Glutamatergic neuron (in vitro differentiated cells): Measurements from ENCODE around the gene SUSD3. TPM values are rescaled to one million over a fixed set of nuclear protein-coding genes. Genes with fewer than 3 reads are reported as not detected.

Experiments
- DNase-seq: peaks from one replicate; pipeline ENCODE4 v3.0.0; 2022
- H3K27ac Mint-ChIP-seq: one replicate; pipeline ENCODE4 v1.8.0; 2020; ENCODE audit warnings: mild to moderate bottlenecking, mixed read lengths, inconsistent platforms; ENCODE audit not compliant: unreplicated experiment
- H3K27me3 Mint-ChIP-seq: one replicate; pipeline ENCODE4 v1.8.0; 2020; ENCODE audit warnings: mild to moderate bottlenecking, moderate library complexity, mixed read lengths, inconsistent platforms; ENCODE audit not compliant: unreplicated experiment
- H3K36me3 Mint-ChIP-seq: one replicate; pipeline ENCODE4 v1.8.0; 2020; ENCODE audit warnings: mild to moderate bottlenecking, mixed read lengths, inconsistent platforms; ENCODE audit not compliant: unreplicated experiment
- H3K4me1 Mint-ChIP-seq: one replicate; pipeline ENCODE4 v1.8.0; 2020; ENCODE audit warnings: mild to moderate bottlenecking, low read depth, mixed read lengths, inconsistent platforms; ENCODE audit not compliant: unreplicated experiment
- H3K4me3 Mint-ChIP-seq: one replicate; pipeline ENCODE4 v1.8.0; 2020; ENCODE audit warnings: mild to moderate bottlenecking, mixed read lengths, inconsistent platforms; ENCODE audit not compliant: unreplicated experiment
- H3K9me3 Mint-ChIP-seq: one replicate; pipeline ENCODE4 v1.8.0; 2020; ENCODE audit warnings: mild to moderate bottlenecking, moderate library complexity, mixed read lengths, inconsistent platforms; ENCODE audit not compliant: unreplicated experiment
- total RNA-seq: library from RNA; stranded (reverse); fragmentation: NEBNext Ultra II Directional; extraction: Animal tissue kit (Norgen Biotek cat#: 25700); gene quantifications from one replicate; pipeline ENCODE4 v1.2.1, GENCODE V29; 2021; ENCODE audit not compliant: unreplicated experiment
- TF ChIP-seq, protein P1 (sequence below): fragments of 200-600 bp; sonication (generic); IDR thresholded peaks from one replicate; pipeline ENCODE4 v1.5.0; 2021; ENCODE audit not compliant: partially characterized antibody, unreplicated experiment

SUSD3 gene
- total RNA-seq, 1 donor from 2014 or later: not detected

DNA sequence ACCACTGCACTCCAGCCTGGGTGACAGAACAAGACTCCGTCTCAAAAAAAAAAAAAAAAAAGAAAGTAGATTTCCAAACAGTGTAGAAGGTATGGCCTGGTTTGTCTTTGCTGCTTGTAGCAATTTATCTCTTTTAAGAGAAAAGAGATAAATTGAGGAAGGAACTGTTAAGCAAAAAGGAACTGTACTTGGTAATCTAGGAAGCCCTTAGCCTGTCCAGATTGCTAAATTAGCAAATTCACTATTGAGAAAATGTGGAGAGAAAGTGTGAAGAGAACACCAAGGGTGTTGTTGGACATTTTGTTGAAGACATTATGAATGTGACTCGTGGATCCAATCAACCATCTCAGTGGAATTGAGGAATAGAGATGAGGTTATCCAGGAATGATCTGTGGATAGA is 13.0 kb upstream of the SUSD3 start:
- peaks cover 6% of the 10 kb centered on the region for H3K27me3 Mint-ChIP-seq
- DNase-seq: no peak
- no peaks in the 10 kb centered on the region for H3K36me3 Mint-ChIP-seq
- peaks cover 8% of the 10 kb centered on the region for H3K4me1 Mint-ChIP-seq
- H3K27ac Mint-ChIP-seq: no peak overlapping the region
- H3K4me3 Mint-ChIP-seq: no peak overlapping the region
- H3K9me3 Mint-ChIP-seq: peaks cover 5% of the 10 kb centered on the region
- TF ChIP-seq, protein P1, sequence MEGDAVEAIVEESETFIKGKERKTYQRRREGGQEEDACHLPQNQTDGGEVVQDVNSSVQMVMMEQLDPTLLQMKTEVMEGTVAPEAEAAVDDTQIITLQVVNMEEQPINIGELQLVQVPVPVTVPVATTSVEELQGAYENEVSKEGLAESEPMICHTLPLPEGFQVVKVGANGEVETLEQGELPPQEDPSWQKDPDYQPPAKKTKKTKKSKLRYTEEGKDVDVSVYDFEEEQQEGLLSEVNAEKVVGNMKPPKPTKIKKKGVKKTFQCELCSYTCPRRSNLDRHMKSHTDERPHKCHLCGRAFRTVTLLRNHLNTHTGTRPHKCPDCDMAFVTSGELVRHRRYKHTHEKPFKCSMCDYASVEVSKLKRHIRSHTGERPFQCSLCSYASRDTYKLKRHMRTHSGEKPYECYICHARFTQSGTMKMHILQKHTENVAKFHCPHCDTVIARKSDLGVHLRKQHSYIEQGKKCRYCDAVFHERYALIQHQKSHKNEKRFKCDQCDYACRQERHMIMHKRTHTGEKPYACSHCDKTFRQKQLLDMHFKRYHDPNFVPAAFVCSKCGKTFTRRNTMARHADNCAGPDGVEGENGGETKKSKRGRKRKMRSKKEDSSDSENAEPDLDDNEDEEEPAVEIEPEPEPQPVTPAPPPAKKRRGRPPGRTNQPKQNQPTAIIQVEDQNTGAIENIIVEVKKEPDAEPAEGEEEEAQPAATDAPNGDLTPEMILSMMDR: no peak

DNA sequence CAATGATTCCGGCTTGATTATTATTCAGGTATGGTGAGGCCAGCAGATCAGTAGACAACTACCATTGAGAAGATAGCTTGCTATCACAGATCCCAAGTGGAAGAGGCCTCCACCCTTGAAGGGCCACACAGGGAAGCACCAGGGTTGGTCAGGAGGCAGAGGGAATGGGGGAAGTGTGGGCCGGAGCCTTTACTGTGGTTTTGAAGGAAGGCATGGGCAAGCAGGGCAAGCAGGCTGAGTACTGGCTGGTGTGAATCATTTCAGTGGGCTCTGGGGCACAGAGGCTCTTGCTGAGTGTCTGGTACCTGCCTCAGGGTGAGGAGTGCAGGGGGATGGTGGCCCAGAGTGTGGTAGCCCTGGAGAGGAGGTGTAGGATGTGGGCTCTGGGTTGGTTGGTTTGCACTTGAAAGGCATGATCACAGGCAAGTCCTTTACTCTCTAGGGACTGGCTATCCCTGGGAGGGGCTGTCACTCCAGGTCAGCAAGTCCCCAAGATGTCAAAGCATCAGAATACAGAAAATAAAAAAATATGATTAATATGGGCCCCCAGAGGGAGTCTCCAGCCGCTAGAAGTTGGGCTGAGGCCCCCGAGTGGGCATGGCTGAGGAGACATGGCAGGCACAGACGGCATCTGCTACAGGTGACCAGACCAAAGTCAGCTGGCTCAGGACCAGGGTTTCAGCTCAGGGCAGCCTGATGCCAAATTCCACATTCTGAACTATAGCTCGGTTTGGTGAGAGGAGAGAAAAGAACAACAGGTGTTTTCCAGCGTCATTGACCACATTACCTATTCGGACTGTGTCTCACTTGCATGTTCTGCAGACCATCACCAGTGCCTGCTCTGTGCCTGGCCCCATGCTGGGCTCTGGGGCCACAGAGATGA is 9.7 kb upstream of the SUSD3 start:
- no peaks in the 10 kb centered on the region for H3K36me3 Mint-ChIP-seq
- DNase-seq: no peak
- H3K4me3 Mint-ChIP-seq: no peak overlapping the region
- peaks cover 3% of the 10 kb centered on the region for H3K27me3 Mint-ChIP-seq
- no peak overlapping the region for H3K27ac Mint-ChIP-seq
- TF ChIP-seq, protein P1: no peak
- peaks cover 11% of the 10 kb centered on the region for H3K9me3 Mint-ChIP-seq
- peaks cover 4% of the 10 kb centered on the region for H3K4me1 Mint-ChIP-seq

DNA sequence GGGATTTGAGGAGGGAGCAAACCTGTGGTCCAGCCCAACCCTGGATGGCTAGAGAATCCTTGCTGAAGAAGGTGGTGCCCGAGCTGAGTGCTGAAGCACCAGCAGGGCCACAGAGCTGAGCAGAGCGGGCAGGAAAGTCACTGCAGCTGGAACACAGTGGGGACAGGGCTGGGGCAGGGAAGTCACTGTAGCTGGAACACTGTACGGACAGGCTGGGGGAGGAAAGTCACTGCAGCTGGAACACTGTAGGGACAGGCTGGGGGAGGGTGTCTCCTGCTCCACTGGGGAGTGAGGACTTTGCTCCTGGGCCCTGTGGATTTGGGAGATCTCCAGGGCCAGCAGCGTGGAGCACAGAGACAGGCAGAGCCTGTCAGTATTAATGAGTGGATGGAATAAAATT is 9.0 kb upstream of the SUSD3 start:
- Mint-ChIP-seq H3K36me3 (no peaks in the 10 kb centered on the region), H3K27me3 (peaks cover 3% of the 10 kb centered on the region), H3K4me3 (no peak overlapping the region), H3K27ac (no peak overlapping the region), H3K9me3 (peaks cover 11% of the 10 kb centered on the region), H3K4me1 (peaks cover 4% of the 10 kb centered on the region)
- DNase-seq: no peak
- TF ChIP-seq, protein P1: no peak

DNA sequence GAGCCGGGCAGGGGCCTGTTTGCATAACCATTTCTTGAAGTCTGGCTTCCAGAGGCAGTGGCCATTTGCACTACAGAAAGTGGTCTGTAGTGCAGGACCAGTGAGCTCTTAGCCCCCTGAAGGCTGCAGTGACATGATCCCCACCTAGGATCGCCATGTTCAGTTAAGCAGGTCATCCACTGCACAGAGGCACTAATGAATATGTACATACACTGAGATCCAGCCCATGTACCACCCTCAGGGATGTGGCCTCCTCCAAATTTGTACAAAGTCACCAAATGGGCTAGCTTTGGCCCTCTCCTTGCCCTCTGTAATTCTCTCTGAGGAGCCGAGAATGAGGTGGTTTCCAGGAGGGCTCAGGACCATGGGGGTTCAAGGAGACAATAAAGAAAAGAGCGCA is 8.3 kb upstream of the SUSD3 start:
- Mint-ChIP-seq H3K27me3 (peaks cover 3% of the 10 kb centered on the region), H3K4me1 (peaks cover 4% of the 10 kb centered on the region), H3K9me3 (peaks cover 11% of the 10 kb centered on the region), H3K27ac (no peak overlapping the region), H3K4me3 (no peak overlapping the region), H3K36me3 (no peaks in the 10 kb centered on the region)
- no peak for DNase-seq
- TF ChIP-seq, protein P1: no peak

DNA sequence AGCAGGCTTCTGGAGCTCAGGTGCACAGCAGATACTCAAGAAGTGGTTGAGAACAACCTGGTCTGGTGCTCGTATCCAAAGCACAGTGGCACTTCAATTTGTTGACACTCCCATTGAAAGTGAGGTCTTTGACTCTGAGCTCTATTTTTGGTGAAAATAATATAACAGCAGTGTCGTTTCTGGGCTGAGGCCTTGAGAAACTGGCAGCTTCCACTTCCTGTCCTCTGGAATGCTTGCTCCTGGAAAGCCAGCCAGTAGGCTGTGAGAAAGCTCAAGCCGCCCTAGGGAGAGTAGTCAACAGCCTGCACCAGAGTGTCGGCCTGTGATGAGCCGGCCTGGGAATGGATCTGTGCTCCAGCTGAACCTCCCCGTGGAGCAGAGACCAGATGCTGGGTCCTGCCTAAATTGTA is 6.8 kb upstream of the SUSD3 start:
- TF ChIP-seq, protein P1: no peak
- peaks cover 11% of the 10 kb centered on the region for H3K9me3 Mint-ChIP-seq
- H3K27me3 Mint-ChIP-seq: peaks cover 3% of the 10 kb centered on the region
- H3K4me1 Mint-ChIP-seq: peaks cover 4% of the 10 kb centered on the region
- no peak overlapping the region for H3K4me3 Mint-ChIP-seq
- no peaks in the 10 kb centered on the region for H3K36me3 Mint-ChIP-seq
- H3K27ac Mint-ChIP-seq: no peak overlapping the region
- DNase-seq: no peak
